HG02840 (cell line): ENCODE data around the gene PIGL.
"Not testable (repeated sequence)": the region's sequence is repeated elsewhere in the genome, so short reads cannot be mapped to it uniquely, and the experiment has no call there.

Experiments
- ATAC-seq: cut with Tn5 transposase; IDR thresholded peaks from one replicate; pipeline ENCODE4 v1.9.1; 2021; ENCODE audit warnings: mild to moderate bottlenecking, moderate library complexity, moderate number of reproducible peaks; ENCODE audit not compliant: unreplicated experiment, low FRiP score

The PIGL gene

GRCh38 chr17:16215965-16216316 is 1.1 kb upstream of the PIGL start:
- ATAC-seq, result no peak

- not testable (repeated sequence) for ATAC-seq
Observed at GRCh38 chr17:16216341-16217001, 539 bp upstream of the PIGL start.

- no peak for ATAC-seq
Observed at GRCh38 chr17:16222406-16222805, 5.4 kb downstream of the PIGL start.

- not testable (repeated sequence) for ATAC-seq
Observed at GRCh38 chr17:16229912-16230561, 13.0 kb downstream of the PIGL start.

GRCh38 chr17:16232391-16232790 is 15.4 kb downstream of the PIGL start:
- no peak for ATAC-seq

- no peak for ATAC-seq
Observed at GRCh38 chr17:16239931-16240330, 22.9 kb downstream of the PIGL start.

- no peak for ATAC-seq
Observed at GRCh38 chr17:16241906-16242399, 24.9 kb downstream of the PIGL start.

GRCh38 chr17:16243385-16243784 is 26.4 kb downstream of the PIGL start:
- no peak for ATAC-seq

GRCh38 chr17:16243801-16244567 is 27.0 kb downstream of the PIGL start:
- no peak for ATAC-seq

GRCh38 chr17:16247586-16247984 is 30.6 kb downstream of the PIGL start:
- ATAC-seq, result no peak

GRCh38 chr17:16250635-16251034 is 33.6 kb downstream of the PIGL start:
- ATAC-seq, result no peak

GRCh38 chr17:16251043-16251442 is 34.0 kb downstream of the PIGL start:
- no peak for ATAC-seq

GRCh38 chr17:16251556-16251955 is 34.5 kb downstream of the PIGL start:
- ATAC-seq, result no peak

- ATAC-seq, result no peak
Observed at GRCh38 chr17:16254773-16255400, 37.9 kb downstream of the PIGL start.

GRCh38 chr17:16255481-16255921 is 38.5 kb downstream of the PIGL start:
- no peak for ATAC-seq

GRCh38 chr17:16258901-16259300 is 41.9 kb downstream of the PIGL start:
- ATAC-seq, result no peak

- no peak for ATAC-seq
Observed at GRCh38 chr17:16259926-16260325, 42.9 kb downstream of the PIGL start.

- ATAC-seq, result no peak
Observed at GRCh38 chr17:16261049-16261448, 44.0 kb downstream of the PIGL start.

- no peak for ATAC-seq
Observed at GRCh38 chr17:16262201-16262600, 45.2 kb downstream of the PIGL start.

GRCh38 chr17:16267174-16267573 is 50.2 kb downstream of the PIGL start:
- ATAC-seq, result no peak

- ATAC-seq, result no peak
Observed at GRCh38 chr17:16269658-16270057, 52.6 kb downstream of the PIGL start.
